GM18520 (cell line): ENCODE data around the gene CRYL1.

Experiments used
- ATAC-seq: cut with Tn5 transposase; IDR thresholded peaks from one replicate; pipeline ENCODE4 v1.9.1; 2021; ENCODE audit not compliant: unreplicated experiment

CRYL1 gene

GRCh38 chr13:20387006-20387405 is 138.7 kb downstream of the CRYL1 start:
- no peak for ATAC-seq

GRCh38 chr13:20383058-20383457 is 142.6 kb downstream of the CRYL1 start:
- ATAC-seq: no peak

GRCh38 chr13:20381401-20381800 is 144.3 kb downstream of the CRYL1 start:
- no peak for ATAC-seq

- no peak for ATAC-seq
These were observed 146.9 kb downstream of the CRYL1 start for GRCh38 chr13:20378721-20379120.

GRCh38 chr13:20377720-20378119 is 147.9 kb downstream of the CRYL1 start:
- no peak for ATAC-seq

GRCh38 chr13:20375871-20376270 is 149.8 kb downstream of the CRYL1 start:
- no peak for ATAC-seq

GRCh38 chr13:20373861-20374260 is 151.8 kb downstream of the CRYL1 start:
- ATAC-seq: no peak

GRCh38 chr13:20371825-20372224 is 153.8 kb downstream of the CRYL1 start:
- ATAC-seq: no peak

- ATAC-seq: no peak
These were observed 154.7 kb downstream of the CRYL1 start for GRCh38 chr13:20370815-20371421.

GRCh38 chr13:20369886-20370361 is 155.7 kb downstream of the CRYL1 start:
- ATAC-seq: no peak

GRCh38 chr13:20366056-20366455 is 159.6 kb downstream of the CRYL1 start:
- ATAC-seq: no peak

- no peak for ATAC-seq
These were observed 162.1 kb downstream of the CRYL1 start for GRCh38 chr13:20363603-20364002.

- ATAC-seq: no peak
These were observed 162.5 kb downstream of the CRYL1 start for GRCh38 chr13:20363172-20363571.

- no peak for ATAC-seq
These were observed 163.1 kb downstream of the CRYL1 start for GRCh38 chr13:20362484-20363041.

GRCh38 chr13:20360835-20361412 is 164.7 kb downstream of the CRYL1 start:
- no peak for ATAC-seq

GRCh38 chr13:20360041-20360491 is 165.6 kb downstream of the CRYL1 start:
- no peak for ATAC-seq

GRCh38 chr13:20359335-20359734 is 166.3 kb downstream of the CRYL1 start:
- no peak for ATAC-seq

GRCh38 chr13:20358022-20358421 is 167.6 kb downstream of the CRYL1 start:
- no peak for ATAC-seq

GRCh38 chr13:20356444-20356843 is 169.2 kb downstream of the CRYL1 start:
- no peak for ATAC-seq

- no peak for ATAC-seq
These were observed 170.9 kb downstream of the CRYL1 start for GRCh38 chr13:20354722-20355121.

GRCh38 chr13:20353973-20354372 is 171.7 kb downstream of the CRYL1 start:
- ATAC-seq: no peak
